Heart right ventricle (tissue), 16 donors: ENCODE results near the gene FBXL13. TPM values are rescaled to one million over a fixed set of nuclear protein-coding genes. Genes with fewer than 3 reads are reported as not detected.
"Not testable (repeated sequence)": the region's sequence is repeated elsewhere in the genome, so short reads cannot be mapped to it uniquely, and the experiment has no call there.

Experiments used
- ATAC-seq, 8 donors: fragments of 200-7000 bp; cut with Tn5 transposase; one replicate each; pipeline ENCODE4 v1.9.1; 2020; ENCODE audit warnings: mild to moderate bottlenecking in 8 of 8, moderate library complexity in 8 of 8, moderate number of reproducible peaks in 1 of 8
- DNase-seq, 2 donors: peaks; one replicate each; pipeline ENCODE4 v3.0.0-alpha.2; 2020
- H3K27ac ChIP-seq, 10 donors: fragments of 200-600 bp; sonication (generic) in 2 of 10; one replicate each; pipeline versions ENCODE4 v1.5.0 to v1.8.0; 2020 to 2022; ENCODE audit warnings: mild to moderate bottlenecking in 3 of 10
- H3K27me3 ChIP-seq, 7 donors: fragments of 200-600 bp; one replicate each; pipeline ENCODE4 v1.8.0; 2021 to 2022; ENCODE audit warnings: mild to moderate bottlenecking in 2 of 7
- H3K36me3 ChIP-seq, 9 donors: fragments of 200-600 bp; sonication (generic) in 1 of 9; one replicate each; pipeline versions ENCODE4 v1.5.0 to v1.8.0; 2020 to 2022; ENCODE audit warnings: mild to moderate bottlenecking in 2 of 9
- H3K4me1 ChIP-seq, 9 donors: fragments of 200-600 bp; sonication (generic) in 1 of 9; one replicate each; pipeline versions ENCODE4 v1.5.0 to v1.8.0; 2020 to 2022; ENCODE audit warnings: mild to moderate bottlenecking in 4 of 9
- H3K4me3 ChIP-seq, 10 donors: fragments of 200-600 bp; sonication (generic) in 2 of 10; one replicate each; pipeline versions ENCODE4 v1.5.0 to v1.8.0; 2020 to 2022; ENCODE audit warnings: mild to moderate bottlenecking in 7 of 10, moderate library complexity in 2 of 10
- H3K9me3 ChIP-seq, 11 donors: fragments of 200-600 bp in 10 of 11; sonication (generic) in 2 of 11; one replicate each; pipeline versions ENCODE4 v1.5.0 to v1.8.0; 2013 to 2022; ENCODE audit warnings: mild to moderate bottlenecking in 2 of 11, control low read depth in 1 of 11, moderate library complexity in 1 of 11
- CTCF ChIP-seq, 9 donors: fragments of 200-600 bp; sonication (generic) in 2 of 9; IDR thresholded peaks; one replicate each; pipeline versions ENCODE4 v1.5.0 to v1.8.0; 2021 to 2022; ENCODE audit warnings: antibody characterized with exemption in 9 of 9, mild to moderate bottlenecking in 5 of 9, moderate library complexity in 1 of 9
- WGBS, 2 donors: extraction: QIAGEN DNeasy Blood & Tissue Kit; methylation state at CpG; one replicate each; pipeline ENCODE4 v1.1.7; 2013; ENCODE audit warnings: inconsistent platforms in 1 of 2; 5-methylcytosine and 5-hydroxymethylcytosine counted together
- intact Hi-C, 10 donors: fragments of 100-400 bp; cut with DNase I; formaldehyde crosslinking; loops; one replicate each; pipeline versions ENCODE4 v1.11.1 to v1.14.2; 2022
- polyA plus RNA-seq, 2 donors: library from polyadenylated mRNA; stranded (reverse); fragments of 200-250 nt; gene quantifications; one replicate each; pipeline ENCODE4 v1.2.3, GENCODE V29; 2013
- total RNA-seq, 10 donors: library from RNA; stranded (reverse); fragmentation: NEBNext Ultra II Directional in 3 of 10; extraction: Animal tissue kit (Norgen Biotek cat#: 25700) in 3 of 10; gene quantifications; one replicate each; pipeline versions ENCODE4 v1.2.1 to v1.2.4, GENCODE V29; 2021 to 2023
- donor health status: Arrhythmogenic right ventricular cardiomyopathy.
- donor health status: ischemic (EF 13 %, LVEDD 7.1; RV severe dilation, severe dysfunction).
- donor health status: healthy with polysubstance abuse.
- donor health status: DM: no; HTN: yes; CAD: no.
- donor health status: DM: no; HTN: no; CAD: no.
- donor health status: ischemic (EF 25% LVEDD 6.9; RV normal size, moderate dysfunction).
- donor health status: ischemic (EF 25% LVEDD 5.7; RV mildly dilated, moderate dysfunction).
- donor health status: healthy.
- donor health status: DM: yes; HTN: yes; CAD: no.
- donor health status: Ischemic cardiomyopathy.
- donor health status: ischemic (EF 35%, LVEDD 5.7; RV mildly dilated, moderate dysfunction).
- donor health status: nonischemic (EF 11% LVEDD 7.7; RV severe dilation, severe dysfunction).
- donor health status: DM: yes; HTN: yes; CAD: no.
- donor health status: PGD.
- donor health status: ischemic (EF 29% LVEDD 5.4; RV normal size, mild dysfunction).
- donor health status: nonischemic (EF 23%, LVEDD 6.1; RV moderate dilation, normal function).

Gene FBXL13
- total and polyA plus RNA-seq, 12 donors, result 0.12 to 0.87 (median 0.45) TPM; not detected in 1

- ATAC-seq (peak in 1 of 8 donors; percentile 19), DNase-seq (no peak)
- H3K27me3 ChIP-seq, result no peaks in the 10 kb centered on the region
- WGBS, 2 donors, result 32 to 55% methylated on average over 1 of the region's 1 CpG
- H3K27ac ChIP-seq, result no peak overlapping the region
- H3K9me3 ChIP-seq, result no peaks in the 10 kb centered on the region
- H3K36me3 ChIP-seq, result peaks cover 0 to 92% (median 6%) of the 10 kb centered on the region in 9 donors
- no peak overlapping the region for H3K4me3 ChIP-seq
- TF ChIP-seq CTCF (IDR thresholded peaks at IDR 0.05), result no peak
- intact Hi-C loops, result no loop called here
- H3K4me1 ChIP-seq, result no peaks in the 10 kb centered on the region
These were observed 18.8 kb upstream of the FBXL13 start for GRCh38 chr7:103093429-103093828.

GRCh38 chr7:103092321-103092720, 17.7 kb upstream of the FBXL13 start:
- H3K4me3 ChIP-seq, ATAC-seq, H3K27ac ChIP-seq, H3K27me3 ChIP-seq, H3K9me3 ChIP-seq, DNase-seq, intact Hi-C loops, H3K4me1 ChIP-seq: not testable (repeated sequence)
- 66 to 87% methylated on average over 4 of the region's 4 CpGs for WGBS, 2 donors
- peaks cover 0 to 92% (median 6%) of the 10 kb centered on the region in 9 donors for H3K36me3 ChIP-seq

GRCh38 chr7:103083210-103083609, 8.6 kb upstream of the FBXL13 start:
- no peak for TF ChIP-seq CTCF (IDR thresholded peaks at IDR 0.05)
- Histone ChIP-seq H3K27ac (no peak overlapping the region), H3K4me3 (no peak overlapping the region), H3K9me3 (no peaks in the 10 kb centered on the region), H3K36me3 (peaks cover 0 to 62% (median 5%) of the 10 kb centered on the region in 9 donors), H3K27me3 (no peaks in the 10 kb centered on the region), H3K4me1 (peaks cover 0 to under 1% (median 0%) of the 10 kb centered on the region in 9 donors)
- 93 to 99% methylated on average over 3 of the region's 3 CpGs for WGBS, 2 donors
- ATAC-seq, result no peak
- DNase-seq, result no peak
- intact Hi-C loops, result no loop called here

- peaks cover 0 to 5% (median 0%) of the 10 kb centered on the region in 9 donors for H3K4me1 ChIP-seq
- WGBS, 2 donors, result 100% methylated on average over 1 of the region's 1 CpG
- H3K4me3 ChIP-seq, result no peak overlapping the region
- intact Hi-C loops, result no loop called here
- H3K9me3 ChIP-seq, result no peaks in the 10 kb centered on the region
- DNase-seq, result no peak
- TF ChIP-seq CTCF (IDR thresholded peaks at IDR 0.05), result no peak
- no peak overlapping the region for H3K27ac ChIP-seq
- peaks cover 0 to 60% (median 5%) of the 10 kb centered on the region in 9 donors for H3K36me3 ChIP-seq
- ATAC-seq, result no peak
- H3K27me3 ChIP-seq, result no peaks in the 10 kb centered on the region
These were observed 7.9 kb upstream of the FBXL13 start for GRCh38 chr7:103082497-103082896.

GRCh38 chr7:103080923-103081322, 6.3 kb upstream of the FBXL13 start:
- intact Hi-C loops, result no loop called here
- DNase-seq (no peak), ATAC-seq (no peak)
- no peak overlapping the region for H3K27ac ChIP-seq
- WGBS, 2 donors, result 98 to 99% methylated on average over 2 of the region's 2 CpGs
- no peak for TF ChIP-seq CTCF (IDR thresholded peaks at IDR 0.05)
- H3K4me1 ChIP-seq, result peaks cover 0 to 19% (median 7%) of the 10 kb centered on the region in 9 donors
- peaks cover 0 to 44% (median 5%) of the 10 kb centered on the region in 9 donors for H3K36me3 ChIP-seq
- no peaks in the 10 kb centered on the region for H3K27me3 ChIP-seq
- H3K4me3 ChIP-seq, result no peak overlapping the region
- H3K9me3 ChIP-seq, result no peaks in the 10 kb centered on the region
